Measurements from ENCODE around the gene UBE3C. TPM values are rescaled to one million over a fixed set of nuclear protein-coding genes. Genes with fewer than 3 reads are reported as not detected.

Gene UBE3C
- total RNA-seq, 3 donors from 2014 or later (not counting 1 experiment from before 2014, with no cell fraction given), result 44.6 to 56.7 (median 55.5) TPM

DNA sequence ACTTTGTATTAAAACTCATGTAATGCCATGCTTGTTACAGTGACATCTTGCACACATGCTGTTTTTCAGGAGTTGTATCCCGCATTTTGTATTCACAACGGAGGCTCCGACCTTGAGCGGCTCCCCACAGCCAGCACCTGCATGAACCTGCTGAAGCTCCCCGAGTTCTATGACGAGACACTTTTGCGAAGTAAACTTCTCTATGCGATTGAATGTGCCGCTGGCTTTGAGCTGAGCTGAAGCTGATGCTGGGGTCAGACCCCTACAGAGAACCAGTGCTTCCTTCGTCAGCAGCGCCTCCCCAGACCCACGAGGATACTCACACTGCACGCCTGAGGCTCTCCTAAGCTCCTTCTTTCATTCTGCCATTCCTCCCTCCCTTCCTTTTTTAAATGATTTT lies 128.8 kb downstream of the UBE3C start:
- WGBS (ENCODE audit: insufficient coverage), result 97% methylated on average over 13 of the region's 13 CpGs
- Histone ChIP-seq H3K27ac (ENCODE audit: low read length) (no peak overlapping the region), H3K27me3 (ENCODE audit: control insufficient read depth, insufficient read depth, low read length) (no peaks in the 10 kb centered on the region), H3K4me3 (ENCODE audit: low read length) (no peak overlapping the region), H3K4me1 (ENCODE audit: control insufficient read depth, insufficient read depth, low read length) (no peaks in the 10 kb centered on the region), H3K36me3 (ENCODE audit: control insufficient read depth, insufficient read depth, low read length) (peaks cover 43% of the 10 kb centered on the region), H3K9me3 (ENCODE audit: control insufficient read depth, insufficient read depth, low read length) (no peaks in the 10 kb centered on the region)
- ATAC-seq (no peak), DNase-seq (no peak)
- TF ChIP-seq, protein P1, sequence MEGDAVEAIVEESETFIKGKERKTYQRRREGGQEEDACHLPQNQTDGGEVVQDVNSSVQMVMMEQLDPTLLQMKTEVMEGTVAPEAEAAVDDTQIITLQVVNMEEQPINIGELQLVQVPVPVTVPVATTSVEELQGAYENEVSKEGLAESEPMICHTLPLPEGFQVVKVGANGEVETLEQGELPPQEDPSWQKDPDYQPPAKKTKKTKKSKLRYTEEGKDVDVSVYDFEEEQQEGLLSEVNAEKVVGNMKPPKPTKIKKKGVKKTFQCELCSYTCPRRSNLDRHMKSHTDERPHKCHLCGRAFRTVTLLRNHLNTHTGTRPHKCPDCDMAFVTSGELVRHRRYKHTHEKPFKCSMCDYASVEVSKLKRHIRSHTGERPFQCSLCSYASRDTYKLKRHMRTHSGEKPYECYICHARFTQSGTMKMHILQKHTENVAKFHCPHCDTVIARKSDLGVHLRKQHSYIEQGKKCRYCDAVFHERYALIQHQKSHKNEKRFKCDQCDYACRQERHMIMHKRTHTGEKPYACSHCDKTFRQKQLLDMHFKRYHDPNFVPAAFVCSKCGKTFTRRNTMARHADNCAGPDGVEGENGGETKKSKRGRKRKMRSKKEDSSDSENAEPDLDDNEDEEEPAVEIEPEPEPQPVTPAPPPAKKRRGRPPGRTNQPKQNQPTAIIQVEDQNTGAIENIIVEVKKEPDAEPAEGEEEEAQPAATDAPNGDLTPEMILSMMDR (IDR thresholded peaks at IDR 0.05), result no peak
- H3K27ac Mint-ChIP-seq, result no peak overlapping the region
- peaks cover 7% of the 10 kb centered on the region for H3K36me3 Mint-ChIP-seq
- no peak overlapping the region for H3K4me3 Mint-ChIP-seq
- H3K4me1 Mint-ChIP-seq, result peaks cover 0 to 5% of the 10 kb centered on the region in 2 donors
- intact Hi-C loops (cut with micrococcal nuclease), result no loop called here
- no peaks in the 10 kb centered on the region for H3K9me3 Mint-ChIP-seq
- no peaks in the 10 kb centered on the region for H3K27me3 Mint-ChIP-seq (ENCODE audit: low read depth in 2 of 2)

DNA sequence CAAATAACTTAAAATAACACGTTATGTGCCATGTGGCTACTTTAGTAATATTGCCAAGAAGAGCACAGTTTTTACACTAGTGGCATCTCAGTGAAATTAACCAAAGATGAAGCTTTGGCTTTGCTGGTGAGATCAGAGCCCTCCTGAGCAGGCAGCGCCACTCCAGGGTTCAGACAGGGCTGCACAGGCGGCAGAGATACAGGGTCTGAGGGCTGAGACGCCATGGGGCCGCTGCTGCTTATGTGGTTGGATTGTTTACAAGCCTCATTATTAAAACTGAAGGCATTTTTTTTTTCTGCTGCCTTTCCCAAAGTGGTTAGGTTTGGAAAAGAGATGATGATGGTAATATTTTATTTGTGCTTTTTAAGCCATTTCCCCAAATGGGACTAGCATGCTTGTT lies 129.2 kb downstream of the UBE3C start:
- ATAC-seq, result no peak
- no peaks in the 10 kb centered on the region for H3K27me3 Mint-ChIP-seq (ENCODE audit: low read depth in 2 of 2)
- peaks cover 41% of the 10 kb centered on the region for H3K36me3 ChIP-seq (ENCODE audit: control insufficient read depth, insufficient read depth, low read length)
- no peaks in the 10 kb centered on the region for H3K27me3 ChIP-seq (ENCODE audit: control insufficient read depth, insufficient read depth, low read length)
- H3K4me3 Mint-ChIP-seq, result no peak overlapping the region
- DNase-seq, result no peak
- intact Hi-C loops (cut with micrococcal nuclease), result no loop called here
- TF ChIP-seq, protein P1 (IDR thresholded peaks at IDR 0.05), result no peak
- H3K27ac Mint-ChIP-seq, result no peak overlapping the region
- no peaks in the 10 kb centered on the region for H3K9me3 Mint-ChIP-seq
- H3K9me3 ChIP-seq (ENCODE audit: control insufficient read depth, insufficient read depth, low read length), result no peaks in the 10 kb centered on the region
- H3K4me1 ChIP-seq (ENCODE audit: control insufficient read depth, insufficient read depth, low read length), result no peaks in the 10 kb centered on the region
- H3K4me3 ChIP-seq (ENCODE audit: low read length), result no peak overlapping the region
- 99% methylated on average over 5 of the region's 5 CpGs for WGBS (ENCODE audit: insufficient coverage)
- peaks cover 3 to 5% of the 10 kb centered on the region in 2 donors for H3K4me1 Mint-ChIP-seq
- H3K36me3 Mint-ChIP-seq, result peaks cover 7% of the 10 kb centered on the region
- H3K27ac ChIP-seq (ENCODE audit: low read length), result no peak overlapping the region

DNA sequence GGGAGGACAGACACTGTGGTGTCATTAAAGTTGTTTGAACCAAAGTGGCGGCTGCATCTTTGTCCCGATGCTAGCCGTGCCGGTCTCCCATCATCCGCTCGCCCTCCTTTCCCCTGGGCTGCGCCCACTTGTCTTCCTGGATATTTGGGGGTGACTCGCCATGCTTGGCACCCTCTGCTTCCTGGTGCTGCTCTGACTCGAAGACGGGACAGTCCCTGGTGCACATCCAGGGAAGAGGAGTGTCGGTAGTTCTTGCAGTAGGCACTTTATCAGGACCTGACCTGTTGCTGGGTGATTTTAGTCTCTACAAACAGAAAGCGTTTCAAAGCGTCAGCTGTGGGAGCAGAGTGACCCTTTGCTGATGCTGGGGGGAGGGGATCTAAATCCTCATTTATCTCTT lies 129.8 kb downstream of the UBE3C start:
- ATAC-seq (no peak), DNase-seq (no peak)
- H3K36me3 ChIP-seq (ENCODE audit: control insufficient read depth, insufficient read depth, low read length), result peaks cover 41% of the 10 kb centered on the region
- H3K27ac Mint-ChIP-seq, result no peak overlapping the region
- peaks cover 9 to 11% of the 10 kb centered on the region in 2 donors for H3K4me1 Mint-ChIP-seq
- 97% methylated on average over 11 of the region's 13 CpGs for WGBS (ENCODE audit: insufficient coverage)
- TF ChIP-seq, protein P1 (IDR thresholded peaks at IDR 0.05), result no peak
- no peak overlapping the region for H3K27ac ChIP-seq (ENCODE audit: low read length)
- peaks cover 7% of the 10 kb centered on the region for H3K36me3 Mint-ChIP-seq
- no peaks in the 10 kb centered on the region for H3K9me3 ChIP-seq (ENCODE audit: control insufficient read depth, insufficient read depth, low read length)
- H3K27me3 ChIP-seq (ENCODE audit: control insufficient read depth, insufficient read depth, low read length), result no peaks in the 10 kb centered on the region
- no peaks in the 10 kb centered on the region for H3K9me3 Mint-ChIP-seq
- peaks cover 3% of the 10 kb centered on the region for H3K4me1 ChIP-seq (ENCODE audit: control insufficient read depth, insufficient read depth, low read length)
- H3K4me3 Mint-ChIP-seq, result no peak overlapping the region
- H3K4me3 ChIP-seq (ENCODE audit: low read length), result no peak overlapping the region
- intact Hi-C loops (cut with micrococcal nuclease), result no loop called here
- no peaks in the 10 kb centered on the region for H3K27me3 Mint-ChIP-seq (ENCODE audit: low read depth in 2 of 2)

Measured in natural killer cell (primary cell).